K562 (cell line): ENCODE measurements around the gene PTPN18. TPM values are rescaled to one million over a fixed set of nuclear protein-coding genes. Genes with fewer than 3 reads are reported as not detected.

Experiments used
- ATAC-seq: fragments of 200-7000 bp; cut with Tn5 transposase; 3 replicates; pipeline ENCODE4 v1.9.1; 2020; ENCODE audit warnings: moderate library complexity
- BruUV-seq: library from RNA; stranded (reverse); fragments of 400-500 nt; replicated peaks from 2 replicates; lab custom pipeline; 2021; lab: Mats Ljungman, UMichigan
- CTCF ChIA-PET: fragments of 300-600 bp; formaldehyde crosslinking; extraction: SDS; loops from one replicate; lab custom pipeline; 2021; ENCODE audit warnings: low intra/inter-chr PET ratio; lab: Yijun Ruan, JAX
- POLR2A ChIA-PET: fragments of 300-600, 350-650 bp; sonication (Branson Sonifier 250); formaldehyde crosslinking; extraction: SDS; loops from one replicate; lab custom pipeline; 2021; ENCODE audit warnings: antibody characterized with exemption, inconsistent platforms; lab: Yijun Ruan, JAX
- DNase-seq, 4 experiments: peaks; one replicate each; pipeline versions ENCODE4 v3.0.0 to v3.0.0-alpha.2; 2011 to 2018; ENCODE audit warnings: low spot score in 3 of 4, mixed read lengths in 3 of 4; ENCODE audit errors: extremely low read depth in 1 of 4
- FAIRE-seq: peaks from 2 replicates; lab custom pipeline; 2011; peaks lifted over from hg19 to GRCh38; lab: Jason Lieb, UNC
- H2AFZ ChIP-seq: 2 replicates; pipeline ENCODE4 v1.6.0; 2011; ENCODE audit warnings: low read depth, low read length, control low read depth, inconsistent platforms
- H3K27ac ChIP-seq: fragments of 200-600 bp; 3 replicates; pipeline ENCODE4 v1.8.0; 2011; ENCODE audit warnings: low read depth, mild to moderate bottlenecking, control low read depth, inconsistent platforms, low read length, moderate library complexity, mixed read lengths; ENCODE audit errors: extremely low read depth
- H3K27me3 ChIP-seq, 2 experiments: fragments of 300-600 bp in 1 of 2; 2 replicates in 1 of 2; 3 replicates in 1 of 2; pipeline versions ENCODE4 v1.6.0 to v1.8.0; 2011; ENCODE audit warnings: inconsistent platforms in 2 of 2, low read length in 2 of 2, mild to moderate bottlenecking in 1 of 2, mixed read lengths in 1 of 2, moderate library complexity in 1 of 2; ENCODE audit not compliant: control insufficient read depth in 2 of 2, insufficient read depth in 2 of 2
- H3K36me3 ChIP-seq: fragments of 300-600 bp; 3 replicates; pipeline ENCODE4 v1.8.0; 2011; ENCODE audit warnings: mild to moderate bottlenecking, low read length, inconsistent platforms; ENCODE audit not compliant: control insufficient read depth, insufficient read depth
- H3K4me1 ChIP-seq, 2 experiments: fragments of 200-600 bp in 1 of 2; replicated peaks in 1 of 2; 2 replicates in 1 of 2; 3 replicates in 1 of 2; pipeline versions ENCODE4 v1.5.1 to v1.8.0; 2011; ENCODE audit warnings: inconsistent platforms in 2 of 2, low read length in 2 of 2, mild to moderate bottlenecking in 1 of 2, mixed read lengths in 1 of 2, moderate library complexity in 1 of 2; ENCODE audit not compliant: control insufficient read depth in 2 of 2, insufficient read depth in 2 of 2
- H3K4me2 ChIP-seq: 2 replicates; pipeline ENCODE4 v1.6.1; 2011; ENCODE audit warnings: low read length, control low read depth, inconsistent platforms, mixed read lengths; ENCODE audit not compliant: insufficient read depth
- H3K4me3 ChIP-seq: fragments of 200-600 bp; sonication (generic), shearing (Covaris generic); 2 replicates; pipeline ENCODE4 v1.5.1; 2016; ENCODE audit warnings: control low read depth, inconsistent platforms
- H3K79me2 ChIP-seq: fragments of 200-600 bp; 3 replicates; pipeline ENCODE4 v1.8.0; 2011; ENCODE audit warnings: low read length, inconsistent platforms; ENCODE audit not compliant: control insufficient read depth, insufficient read depth
- H3K9ac ChIP-seq, 2 experiments: 2 replicates each; pipeline versions ENCODE4 v1.6.0 to v1.6.1; 2011; ENCODE audit warnings: low read depth in 2 of 2, low read length in 2 of 2, control low read depth in 1 of 2, inconsistent platforms in 1 of 2, mild to moderate bottlenecking in 1 of 2, mixed read lengths in 1 of 2; ENCODE audit not compliant: insufficient read depth in 1 of 2
- H3K9me1 ChIP-seq: one replicate; pipeline ENCODE4 v1.6.0; 2011; ENCODE audit warnings: inconsistent platforms, mild to moderate bottlenecking, low read length, moderate library complexity; ENCODE audit not compliant: control insufficient read depth, insufficient read depth
- H3K9me3 ChIP-seq: replicated peaks from 2 replicates; pipeline ENCODE4 v1.5.1; 2011; ENCODE audit warnings: low read depth, low read length, inconsistent platforms; ENCODE audit not compliant: control insufficient read depth, insufficient read depth
- H4K20me1 ChIP-seq: replicated peaks from 2 replicates; pipeline ENCODE4 v1.6.1; 2011; ENCODE audit warnings: low read length, inconsistent platforms, mixed read lengths; ENCODE audit not compliant: control insufficient read depth, insufficient read depth
- CHD1 ChIP-seq: fragments of 200-600 bp; sonication (generic); IDR thresholded peaks from one replicate; pipeline ENCODE4 v1.6.1; 2012; ENCODE audit warnings: mild to moderate bottlenecking, moderate library complexity, low read length, inconsistent platforms
- EGR1 ChIP-seq: fragments of 450-650 bp; conservative IDR thresholded peaks from 2 replicates; pipeline ENCODE4 v1.6.1; 2017; ENCODE audit warnings: mild to moderate bottlenecking
- LARP7 ChIP-seq: fragments of 450-650 bp; IDR thresholded peaks from 2 replicates; pipeline ENCODE4 v1.6.1; 2016
- MCM5 ChIP-seq: fragments of 450-650 bp; IDR thresholded peaks from 2 replicates; pipeline ENCODE4 v1.6.1; 2016; ENCODE audit warnings: low read depth
- NCOA6 ChIP-seq: fragments of 450-650 bp; IDR thresholded peaks from 2 replicates; pipeline ENCODE4 v1.6.1; 2017; ENCODE audit warnings: mild to moderate bottlenecking
- PTTG1 ChIP-seq: fragments of 450-650 bp; IDR thresholded peaks from 2 replicates; pipeline ENCODE4 v1.6.1; 2016; ENCODE audit warnings: low read depth, mild to moderate bottlenecking, missing genetic modification characterization, missing compliant biosample characterization
- ZNF197 ChIP-seq: fragments of 200-800 bp; sonication (Bioruptor generic); IDR thresholded peaks from 2 replicates; pipeline ENCODE4 v1.6.1; 2016; ENCODE audit warnings: low read depth, missing genetic modification characterization, missing compliant biosample characterization
- ZNF586 ChIP-seq: fragments of 450-650 bp; formaldehyde crosslinking; conservative IDR thresholded peaks from 2 replicates; pipeline ENCODE4 v1.4.0; 2020; ENCODE audit warnings: mild to moderate bottlenecking, moderate library complexity
- ZNF589 ChIP-seq: fragments of 200-800 bp; sonication (Bioruptor generic); IDR thresholded peaks from 2 replicates; pipeline ENCODE4 v1.6.1; 2016; ENCODE audit warnings: low read depth, missing genetic modification characterization, missing compliant biosample characterization
- WGBS: fragments of 100-300 bp; shearing (Covaris generic); methylation state at CpG from one replicate; pipeline ENCODE4 v1.1.6; 2016; ENCODE audit warnings: low coverage, mixed read lengths; ENCODE audit not compliant: insufficient coverage; ENCODE audit errors: missing lambda C conversion rate; 5-methylcytosine and 5-hydroxymethylcytosine counted together
- in situ Hi-C: fragments of 300-500 bp; cut with MboI; formaldehyde crosslinking; loops from 4 replicates; pipeline ENCODE4 v1.15.0; 2018; ENCODE audit warnings: inconsistent platforms, mixed read lengths
- intact Hi-C: fragments of 100-400 bp; cut with micrococcal nuclease; formaldehyde crosslinking; loops from 2 replicates; pipeline ENCODE4 v1.14.2; 2022
- polyA plus RNA-seq, 8 experiments: library from polyadenylated mRNA; depleted of rRNA in 4 of 8; stranded (reverse) in 5 of 8; unstranded in 3 of 8; fragments of >200 nt; fragmentation: Nextera tagmentation in 2 of 8; fragmentation: Illumina TruSeq in 1 of 8; extraction: Ambion mirVana in 2 of 8; extraction: Trizol in 1 of 8; gene quantifications; 2 replicates each; pipeline versions ENCODE4 v1.2.1 to v1.2.3, GENCODE V29; 2011 to 2014; ENCODE audit warnings: inconsistent platforms in 1 of 8, missing spikeins in 1 of 8
- total RNA-seq, 7 experiments: library from RNA; depleted of rRNA in 6 of 7; stranded (reverse); fragments of >200 nt in 6 of 7; fragmentation: Illumina TruSeq in 2 of 7; extraction: Trizol in 2 of 7; gene quantifications; 2 replicates each; pipeline versions ENCODE4 v1.2.1 to v1.2.3, GENCODE V29; 2011 to 2021; ENCODE audit warnings: low replicate concordance in 1 of 7
- TF ChIP-seq, protein P1 (sequence below): sonication (generic); formaldehyde crosslinking; IDR thresholded peaks from 2 replicates; pipeline ENCODE4 v1.8.0; 2022; ENCODE audit warnings: mild to moderate bottlenecking, missing genetic modification reagents

Gene PTPN18
- total and polyA plus RNA-seq, 9 of the 15 experiments (the other 6 are each of a cell fraction or from before 2014, with no cell fraction given): 11.6 to 90.7 (median 49.6) TPM

DNA sequence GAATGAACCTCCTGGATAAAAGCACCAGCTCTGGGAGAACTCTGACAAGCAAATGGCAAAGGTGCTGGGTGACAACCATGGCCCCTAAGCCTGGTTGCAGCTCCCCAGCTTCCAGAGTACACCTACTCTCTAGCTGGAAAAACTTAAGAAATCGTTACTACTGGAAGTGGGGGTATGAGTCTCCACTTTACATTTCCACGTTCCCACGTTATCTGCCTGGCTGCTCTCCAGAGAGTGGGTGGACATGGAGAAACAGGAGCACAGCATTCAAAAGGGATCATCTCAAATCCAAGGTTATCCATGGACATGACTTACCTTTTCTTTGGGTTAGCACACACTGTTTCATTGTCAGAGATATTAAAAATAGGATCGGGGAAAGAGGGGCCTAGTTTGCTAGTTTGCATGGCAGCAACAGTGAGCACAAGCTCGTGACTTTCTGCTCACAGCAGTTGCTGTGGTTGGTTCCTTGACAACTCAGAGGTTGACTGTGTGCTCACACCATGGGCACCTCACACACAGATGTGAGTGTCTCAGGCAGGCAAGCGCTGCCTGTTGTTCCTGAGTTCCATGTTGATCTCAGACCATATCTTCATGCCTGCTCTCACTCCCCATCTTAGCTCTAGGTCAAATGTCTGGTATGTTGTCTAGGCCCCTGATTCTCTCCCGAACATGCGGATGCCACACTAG lies 32.5 kb downstream of the PTPN18 start:
- ATAC-seq (no peak), DNase-seq (peak in 1 of 4 experiments; percentile 1), FAIRE-seq (peak; percentile 44)
- no peaks in the 10 kb centered on the region for H3K27me3 ChIP-seq
- H3K4me3 ChIP-seq: no peak overlapping the region
- H3K4me1 ChIP-seq: peaks cover 12 to 18% of the 10 kb centered on the region in 2 experiments; a peak in 4 of 5 replicates
- no peaks in the 10 kb centered on the region for H3K9me1 ChIP-seq
- peak overlapping the region; percentile 58 for H2AFZ ChIP-seq
- intact Hi-C loops: no loop called here
- H4K20me1 ChIP-seq: no peaks in the 10 kb centered on the region
- no peak for TF ChIP-seq LARP7
- peak; percentile 39; the same call in 1 of the 2 replicates for TF ChIP-seq EGR1
- no peak for TF ChIP-seq PTTG1 (tag)
- TF ChIP-seq CHD1: no peak
- no peak for TF ChIP-seq ZNF197
- H3K9ac ChIP-seq: peak overlapping the region in 1 of 2 experiments; percentile 70; a peak in 1 of 4 replicates
- BruUV-seq: no TSS peak
- H3K79me2 ChIP-seq: no peaks in the 10 kb centered on the region
- no peaks in the 10 kb centered on the region for H3K9me3 ChIP-seq
- in situ Hi-C loops: loop anchor here (25.0 kb wide), 1 partner anchor 199 kb away; the partner anchor contains the start of gene CFC1
- no peak overlapping the region for H3K27ac ChIP-seq
- ChIA-PET CTCF (no interaction called here), POLR2A (interaction anchor here (0.6 to 1.5 kb wide), 3 partner anchors 9 to 44 kb away, joined by 3 to 9 read pairs (median 3); no protein-coding TSS in a partner anchor)
- H3K4me2 ChIP-seq: no peak overlapping the region
- WGBS: 50% methylated on average over 8 of the region's 8 CpGs
- no peaks in the 10 kb centered on the region for H3K36me3 ChIP-seq

DNA sequence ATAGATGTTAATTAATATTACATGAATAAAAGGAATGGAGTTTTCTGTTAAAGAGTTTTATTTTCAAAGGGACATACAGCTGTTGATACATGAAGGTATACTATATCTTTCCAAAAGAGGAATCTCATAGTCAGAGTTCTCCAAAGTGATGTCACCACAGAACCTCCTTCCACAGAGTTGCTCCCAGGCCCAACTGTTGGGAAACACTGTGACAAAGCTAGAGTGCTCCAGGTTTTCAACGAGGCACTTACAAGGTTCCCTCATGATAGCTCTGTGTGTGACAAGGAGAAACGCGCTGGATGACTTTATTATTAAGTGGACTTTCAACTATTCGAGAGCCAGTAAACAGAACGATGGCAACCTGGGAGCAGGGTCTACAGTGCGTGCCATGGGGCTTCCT lies 33.5 kb downstream of the PTPN18 start:
- no peak for ATAC-seq
- Histone ChIP-seq H3K4me2 (no peak overlapping the region), H4K20me1 (no peaks in the 10 kb centered on the region), H3K9me1 (no peaks in the 10 kb centered on the region), H3K4me1 (peaks cover 12 to 18% of the 10 kb centered on the region in 2 experiments; a peak in 4 of 5 replicates), H3K4me3 (no peak overlapping the region), H3K79me2 (no peaks in the 10 kb centered on the region), H3K36me3 (no peaks in the 10 kb centered on the region), H3K9ac (no peak overlapping the region), H3K27ac (no peak overlapping the region), H3K9me3 (no peaks in the 10 kb centered on the region), H2AFZ (no peak overlapping the region), H3K27me3 (no peaks in the 10 kb centered on the region)
- in situ Hi-C loops (loop anchor here (25.0 kb wide), 1 partner anchor 198 kb away; the partner anchor contains the start of gene CFC1), intact Hi-C loops (no loop called here)
- no peak for FAIRE-seq
- WGBS: 64% methylated on average over 6 of the region's 6 CpGs
- BruUV-seq: no TSS peak
- ChIA-PET CTCF (no interaction called here), POLR2A (interaction anchor here (1.6 to 2.2 kb wide), 2 partner anchors 11 to 13 kb away, joined by 5 to 6 read pairs; no protein-coding TSS in a partner anchor)
- no peak for DNase-seq
- TF ChIP-seq, protein P1, sequence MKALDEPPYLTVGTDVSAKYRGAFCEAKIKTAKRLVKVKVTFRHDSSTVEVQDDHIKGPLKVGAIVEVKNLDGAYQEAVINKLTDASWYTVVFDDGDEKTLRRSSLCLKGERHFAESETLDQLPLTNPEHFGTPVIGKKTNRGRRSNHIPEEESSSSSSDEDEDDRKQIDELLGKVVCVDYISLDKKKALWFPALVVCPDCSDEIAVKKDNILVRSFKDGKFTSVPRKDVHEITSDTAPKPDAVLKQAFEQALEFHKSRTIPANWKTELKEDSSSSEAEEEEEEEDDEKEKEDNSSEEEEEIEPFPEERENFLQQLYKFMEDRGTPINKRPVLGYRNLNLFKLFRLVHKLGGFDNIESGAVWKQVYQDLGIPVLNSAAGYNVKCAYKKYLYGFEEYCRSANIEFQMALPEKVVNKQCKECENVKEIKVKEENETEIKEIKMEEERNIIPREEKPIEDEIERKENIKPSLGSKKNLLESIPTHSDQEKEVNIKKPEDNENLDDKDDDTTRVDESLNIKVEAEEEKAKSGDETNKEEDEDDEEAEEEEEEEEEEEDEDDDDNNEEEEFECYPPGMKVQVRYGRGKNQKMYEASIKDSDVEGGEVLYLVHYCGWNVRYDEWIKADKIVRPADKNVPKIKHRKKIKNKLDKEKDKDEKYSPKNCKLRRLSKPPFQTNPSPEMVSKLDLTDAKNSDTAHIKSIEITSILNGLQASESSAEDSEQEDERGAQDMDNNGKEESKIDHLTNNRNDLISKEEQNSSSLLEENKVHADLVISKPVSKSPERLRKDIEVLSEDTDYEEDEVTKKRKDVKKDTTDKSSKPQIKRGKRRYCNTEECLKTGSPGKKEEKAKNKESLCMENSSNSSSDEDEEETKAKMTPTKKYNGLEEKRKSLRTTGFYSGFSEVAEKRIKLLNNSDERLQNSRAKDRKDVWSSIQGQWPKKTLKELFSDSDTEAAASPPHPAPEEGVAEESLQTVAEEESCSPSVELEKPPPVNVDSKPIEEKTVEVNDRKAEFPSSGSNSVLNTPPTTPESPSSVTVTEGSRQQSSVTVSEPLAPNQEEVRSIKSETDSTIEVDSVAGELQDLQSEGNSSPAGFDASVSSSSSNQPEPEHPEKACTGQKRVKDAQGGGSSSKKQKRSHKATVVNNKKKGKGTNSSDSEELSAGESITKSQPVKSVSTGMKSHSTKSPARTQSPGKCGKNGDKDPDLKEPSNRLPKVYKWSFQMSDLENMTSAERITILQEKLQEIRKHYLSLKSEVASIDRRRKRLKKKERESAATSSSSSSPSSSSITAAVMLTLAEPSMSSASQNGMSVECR (CRISPR knock-in tag): no peak
- TF ChIP-seq MCM5 (no peak), NCOA6 (no peak), ZNF589 (CRISPR knock-in tag) (no peak), ZNF586 (CRISPR knock-in tag) (no peak)
